ENCODE data around the gene UTP4.
A peak's percentile ranks its signal among the peaks of the same experiment; 100 is the strongest.

Gene UTP4

GRCh38 chr16:69176033-69176800 lies 43.8 kb downstream of the UTP4 start:
- no peak for DNase-seq (ENCODE audit: low spot score)

DNA sequence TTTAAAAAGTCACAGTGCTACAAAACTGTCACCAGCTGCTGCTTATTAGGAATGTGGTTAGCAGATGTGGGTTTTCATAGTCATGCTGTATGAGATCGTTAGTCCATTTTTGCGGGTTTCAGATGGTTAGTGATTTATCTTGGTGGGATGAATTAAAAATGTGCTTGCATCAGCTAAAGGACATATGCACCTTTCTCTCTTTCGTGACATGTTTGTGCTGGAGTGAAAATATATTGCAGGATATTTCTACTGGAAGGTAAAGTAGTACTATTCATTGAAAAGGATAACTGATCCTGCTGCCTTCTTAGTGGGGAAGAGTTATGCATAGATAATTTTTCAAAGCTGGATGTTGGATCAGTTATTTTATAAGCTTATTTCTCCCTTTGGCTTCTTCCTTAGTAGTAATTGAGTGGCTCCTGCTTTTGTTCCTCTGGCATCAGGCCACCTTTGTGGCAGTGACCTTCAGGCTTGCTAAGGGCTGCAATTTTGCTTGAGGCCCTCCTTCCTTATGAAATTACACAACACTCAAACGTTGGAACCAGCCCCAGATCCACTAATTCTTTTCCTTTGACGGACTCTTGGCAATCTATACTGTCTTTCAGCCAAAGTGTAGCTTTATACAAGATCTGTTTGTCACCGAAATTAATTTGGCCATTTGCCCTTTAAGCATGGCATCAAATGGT lies 47.0 kb downstream of the UTP4 start:
- no peak for DNase-seq (ENCODE audit: low spot score)

GRCh38 chr16:69180011-69180338 lies 47.5 kb downstream of the UTP4 start:
- no peak for DNase-seq (ENCODE audit: low spot score)

GRCh38 chr16:69182730-69183416 lies 50.4 kb downstream of the UTP4 start:
- DNase-seq (ENCODE audit: low spot score), result peak; percentile 53

DNA sequence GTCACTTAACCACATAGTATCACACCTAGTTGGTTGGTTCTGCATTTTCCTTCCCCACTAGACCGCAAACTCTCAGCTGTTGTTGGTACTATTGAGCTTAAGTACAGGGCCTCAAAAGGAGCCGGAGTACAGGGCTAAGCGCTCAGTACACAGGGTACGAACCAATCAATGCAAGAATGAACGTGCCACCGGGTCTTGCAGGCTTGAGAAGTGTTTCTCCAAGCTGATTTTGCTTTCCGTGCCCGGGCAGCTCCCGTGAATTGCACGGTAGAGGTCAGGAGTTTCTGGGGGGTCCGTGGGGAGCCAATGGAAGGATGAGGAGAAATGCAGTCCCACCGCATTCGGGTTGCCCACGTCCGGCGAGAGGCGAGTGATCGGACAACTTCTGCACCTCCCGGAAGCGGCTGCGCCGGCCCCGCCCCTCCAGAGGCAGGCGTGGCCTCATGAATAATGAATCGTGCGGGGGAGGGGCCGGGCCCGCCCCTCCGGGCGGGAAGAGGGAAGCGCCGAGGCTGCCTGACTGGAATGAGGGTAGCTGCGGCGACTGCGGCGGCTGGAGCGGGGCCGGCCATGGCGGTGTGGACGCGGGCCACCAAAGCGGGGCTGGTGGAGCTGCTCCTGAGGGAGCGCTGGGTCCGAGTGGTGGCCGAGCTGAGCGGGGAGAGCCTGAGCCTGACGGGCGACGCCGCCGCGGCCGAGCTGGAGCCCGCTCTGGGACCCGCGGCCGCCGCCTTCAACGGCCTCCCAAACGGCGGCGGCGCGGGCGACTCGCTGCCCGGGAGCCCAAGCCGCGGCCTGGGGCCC lies 54.4 kb downstream of the UTP4 start, which contains the start of gene SNTB2:
Gene SNTB2, plus strand, starts transcription at position 523 of the 804 bp plus-strand sequence. Its CDS starts 3 bp downstream, at position 526.
- peak; percentile 91 for DNase-seq (ENCODE audit: low spot score)

GRCh38 chr16:69187446-69188235 lies 55.2 kb downstream of the UTP4 start:
- DNase-seq (ENCODE audit: low spot score), result peak; percentile 73

- DNase-seq (ENCODE audit: low spot score), result no peak
Observed at GRCh38 chr16:69188236-69188549, 55.7 kb downstream of the UTP4 start.

- DNase-seq (ENCODE audit: low spot score), result no peak
Observed at GRCh38 chr16:69188716-69189115, 56.3 kb downstream of the UTP4 start.

- DNase-seq (ENCODE audit: low spot score), result no peak
Observed at GRCh38 chr16:69190046-69190588, 57.7 kb downstream of the UTP4 start.

GRCh38 chr16:69190598-69190997 lies 58.1 kb downstream of the UTP4 start:
- DNase-seq (ENCODE audit: low spot score), result no peak

DNA sequence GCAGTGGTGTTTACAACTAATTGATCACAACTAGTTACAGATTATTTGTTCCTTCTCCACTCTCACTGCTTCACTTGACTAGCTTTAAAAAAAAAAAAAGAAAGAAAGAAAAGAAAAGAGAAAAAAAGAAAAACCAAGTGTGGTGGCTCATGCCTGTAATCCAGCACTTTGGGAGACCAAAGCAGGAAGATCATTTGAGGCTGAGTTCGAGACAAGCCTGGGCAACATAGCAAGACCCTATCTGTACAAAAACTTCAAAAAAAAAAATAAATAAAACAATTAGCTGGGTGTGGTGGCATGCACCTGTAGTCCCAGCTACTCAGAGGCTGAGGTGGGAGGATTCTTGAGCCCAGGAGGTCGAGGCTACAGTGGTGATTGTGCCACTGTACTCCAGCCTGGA lies 58.7 kb downstream of the UTP4 start:
- DNase-seq (ENCODE audit: low spot score), result no peak

GRCh38 chr16:69193855-69194254 lies 61.4 kb downstream of the UTP4 start:
- DNase-seq (ENCODE audit: low spot score), result no peak

GRCh38 chr16:69194488-69194887 lies 62.0 kb downstream of the UTP4 start:
- no peak for DNase-seq (ENCODE audit: low spot score)

DNA sequence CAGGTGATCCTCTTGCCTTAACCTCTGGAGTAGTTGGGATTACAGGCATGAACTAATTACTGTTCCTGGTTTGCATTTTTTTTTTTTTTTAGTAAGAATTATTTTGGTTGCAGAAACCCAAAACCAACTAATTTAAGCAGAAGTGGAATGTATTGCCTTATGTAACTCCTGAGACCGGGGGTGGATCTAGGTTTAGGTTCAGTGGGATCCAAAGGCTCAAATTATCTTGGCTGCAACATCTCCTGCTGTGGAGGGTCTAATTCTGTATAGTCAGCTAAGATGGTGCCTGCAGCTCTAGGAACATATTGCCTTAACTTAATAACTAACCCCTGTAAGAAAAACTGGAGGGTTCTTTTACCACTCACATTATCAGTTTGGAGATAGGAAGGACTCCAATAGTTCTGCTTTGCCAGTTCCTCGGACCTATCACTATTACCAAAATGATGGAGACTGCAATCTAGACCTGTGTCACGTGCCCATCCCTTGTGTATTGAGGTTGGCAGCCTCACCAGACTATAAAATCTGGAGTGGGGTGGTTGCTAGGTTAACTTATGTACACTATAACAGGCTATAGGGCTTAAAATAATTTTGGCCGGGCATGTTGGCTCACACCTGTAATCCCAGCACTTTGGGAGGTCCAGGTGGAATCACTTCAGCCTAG lies 63.0 kb downstream of the UTP4 start:
- no peak for DNase-seq (ENCODE audit: low spot score)

DNA sequence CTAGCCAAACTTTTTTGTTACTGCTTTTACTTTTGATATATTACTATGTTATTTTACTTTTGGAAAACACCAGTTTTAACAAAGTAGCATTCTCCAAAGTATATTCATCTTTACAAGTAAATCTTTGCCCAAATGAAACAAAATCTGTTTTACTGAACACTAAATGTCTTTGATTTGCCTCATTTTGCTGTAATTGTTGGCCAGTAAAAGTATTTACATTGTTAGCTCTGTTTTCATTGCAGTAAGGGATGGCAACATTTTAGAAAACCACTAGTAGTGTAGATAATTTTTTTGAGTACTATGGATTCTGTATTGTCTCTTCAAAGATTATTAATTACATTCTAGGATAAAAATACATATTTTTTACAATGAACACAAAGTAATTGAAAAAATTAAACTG lies 65.1 kb downstream of the UTP4 start:
- no peak for DNase-seq (ENCODE audit: low spot score)

GRCh38 chr16:69199382-69199781 lies 66.9 kb downstream of the UTP4 start:
- DNase-seq (ENCODE audit: low spot score), result no peak

DNA sequence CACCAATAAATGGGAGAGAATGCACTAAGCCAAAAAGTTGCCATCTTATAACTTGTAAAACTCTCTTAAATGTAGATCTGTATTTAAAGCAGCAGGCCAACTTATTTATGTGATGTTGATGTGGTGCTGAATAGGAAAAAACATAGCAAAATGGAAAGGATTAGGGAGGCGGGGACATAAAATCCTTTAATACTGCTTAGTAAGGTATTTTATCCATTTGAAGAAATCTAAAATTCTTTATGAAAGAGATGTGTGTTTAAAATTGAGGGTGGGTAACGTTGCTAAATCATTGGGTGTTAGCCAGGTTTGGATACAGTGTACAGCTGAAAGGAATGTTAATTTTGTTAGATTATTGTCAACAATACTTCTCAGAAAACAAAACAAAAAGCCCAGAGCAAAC lies 68.8 kb downstream of the UTP4 start:
- no peak for DNase-seq (ENCODE audit: low spot score)

GRCh38 chr16:69201787-69202186 lies 69.3 kb downstream of the UTP4 start:
- no peak for DNase-seq (ENCODE audit: low spot score)

- DNase-seq (ENCODE audit: low spot score), result no peak
Observed at GRCh38 chr16:69204172-69204571, 71.7 kb downstream of the UTP4 start.

- no peak for DNase-seq (ENCODE audit: low spot score)
Observed at GRCh38 chr16:69209735-69210134, 77.3 kb downstream of the UTP4 start.

GRCh38 chr16:69217433-69217832 lies 85.0 kb downstream of the UTP4 start:
- DNase-seq (ENCODE audit: low spot score), result no peak

All from NAMALWA (cell line).